ENCODE measurements around the gene UBL3.

DNA sequence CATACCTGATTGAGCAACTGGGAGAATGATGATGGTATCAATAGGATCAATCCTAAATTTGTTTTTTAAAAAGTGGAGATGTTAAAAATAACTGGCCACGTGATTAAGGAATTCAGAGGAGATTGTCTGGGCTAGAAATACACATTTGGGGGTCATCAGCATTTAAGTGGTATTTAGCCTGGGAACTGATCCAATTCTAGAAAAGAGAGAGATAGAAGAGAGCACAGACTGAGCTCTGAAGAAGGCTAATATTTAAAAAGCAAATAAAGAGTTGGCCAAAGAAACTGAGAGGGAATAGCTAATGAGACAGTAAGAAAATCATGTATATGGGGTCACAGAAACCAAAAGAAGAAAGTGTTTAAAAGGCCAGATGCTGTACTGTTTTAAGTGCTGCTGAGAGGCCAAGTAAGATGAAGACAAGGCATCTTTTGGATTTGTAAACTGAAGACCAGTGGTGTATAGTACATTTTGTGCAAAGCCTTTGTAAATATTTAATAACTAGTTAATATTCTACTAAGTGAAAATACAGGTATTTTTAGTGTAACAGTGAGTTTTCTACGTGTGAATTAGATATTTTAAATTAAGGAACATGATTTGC lies 40.2 kb downstream of the UBL3 start:
- no peak for TF ChIP-seq POLR2A (IDR thresholded peaks at IDR 0.05)
- TF ChIP-seq, protein P1, sequence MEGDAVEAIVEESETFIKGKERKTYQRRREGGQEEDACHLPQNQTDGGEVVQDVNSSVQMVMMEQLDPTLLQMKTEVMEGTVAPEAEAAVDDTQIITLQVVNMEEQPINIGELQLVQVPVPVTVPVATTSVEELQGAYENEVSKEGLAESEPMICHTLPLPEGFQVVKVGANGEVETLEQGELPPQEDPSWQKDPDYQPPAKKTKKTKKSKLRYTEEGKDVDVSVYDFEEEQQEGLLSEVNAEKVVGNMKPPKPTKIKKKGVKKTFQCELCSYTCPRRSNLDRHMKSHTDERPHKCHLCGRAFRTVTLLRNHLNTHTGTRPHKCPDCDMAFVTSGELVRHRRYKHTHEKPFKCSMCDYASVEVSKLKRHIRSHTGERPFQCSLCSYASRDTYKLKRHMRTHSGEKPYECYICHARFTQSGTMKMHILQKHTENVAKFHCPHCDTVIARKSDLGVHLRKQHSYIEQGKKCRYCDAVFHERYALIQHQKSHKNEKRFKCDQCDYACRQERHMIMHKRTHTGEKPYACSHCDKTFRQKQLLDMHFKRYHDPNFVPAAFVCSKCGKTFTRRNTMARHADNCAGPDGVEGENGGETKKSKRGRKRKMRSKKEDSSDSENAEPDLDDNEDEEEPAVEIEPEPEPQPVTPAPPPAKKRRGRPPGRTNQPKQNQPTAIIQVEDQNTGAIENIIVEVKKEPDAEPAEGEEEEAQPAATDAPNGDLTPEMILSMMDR (IDR thresholded peaks at IDR 0.05), result no peak
